ENCODE measurements around the gene IMMT. TPM values are rescaled to one million over a fixed set of nuclear protein-coding genes. Genes with fewer than 3 reads are reported as not detected.
"Not testable (repeated sequence)": the region's sequence is repeated elsewhere in the genome, so short reads cannot be mapped to it uniquely, and the experiment has no call there.

The IMMT gene
- 50.5 TPM for total RNA-seq
- 62.6 TPM for polyA plus RNA-seq

DNA sequence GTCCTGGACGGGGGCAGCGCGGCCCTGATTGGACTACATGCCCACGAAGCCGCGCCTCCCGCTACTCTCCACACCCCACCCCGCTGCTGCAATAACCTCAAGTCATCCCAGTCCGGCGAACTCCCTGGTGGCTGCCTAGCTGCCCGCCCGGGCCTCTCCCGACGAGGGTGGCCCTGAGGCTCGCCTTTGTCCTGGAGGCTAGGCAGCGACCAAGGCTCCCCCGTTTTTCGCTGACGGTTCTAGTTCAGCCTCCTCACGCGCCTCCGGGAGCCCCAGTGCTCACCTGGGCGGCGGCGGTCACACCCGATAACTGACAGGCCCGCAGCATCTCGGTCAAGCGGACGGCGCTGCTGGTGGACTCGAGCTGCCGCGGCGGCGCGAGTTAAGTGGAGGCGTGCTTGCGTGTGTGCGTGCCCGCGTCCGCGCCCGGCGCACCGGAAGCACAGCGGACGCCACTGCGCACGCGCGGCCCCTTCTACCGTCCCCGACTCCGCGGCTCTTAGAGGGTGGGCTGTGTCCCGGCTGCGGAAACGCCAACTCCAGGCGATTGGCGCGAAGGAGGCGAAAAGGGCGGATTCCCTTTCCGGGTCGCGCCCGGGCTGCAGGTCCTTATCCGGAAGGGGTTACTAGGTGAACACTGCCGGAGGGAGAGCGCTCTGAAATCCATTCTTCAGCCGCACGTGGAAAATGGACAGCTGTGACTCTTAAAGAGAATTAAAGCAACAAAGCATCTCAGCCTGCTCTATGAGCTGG lies at the start of gene IMMT:
IMMT (minus strand) TSS at position 408 of the 753 bp plus-strand sequence; CDS start at position 328, 80 bp downstream.
- under 1% methylated on average over 74 of the region's 74 CpGs for WGBS
- peak within 1 kb of the TSS; percentile 71 for H3K4me3 ChIP-seq (ENCODE audit: low read depth, low read length)
- H3K36me3 ChIP-seq (ENCODE audit: insufficient read depth): no peaks in the 10 kb centered on the region
- peaks cover 1% of the 10 kb centered on the region for H3K4me1 ChIP-seq (ENCODE audit: insufficient read depth)
- DNase-seq (ENCODE audit: extremely low spot score): peak; percentile 90
- H3K27ac ChIP-seq (ENCODE audit: low read depth): peak within 1 kb of the TSS; percentile 97

DNA sequence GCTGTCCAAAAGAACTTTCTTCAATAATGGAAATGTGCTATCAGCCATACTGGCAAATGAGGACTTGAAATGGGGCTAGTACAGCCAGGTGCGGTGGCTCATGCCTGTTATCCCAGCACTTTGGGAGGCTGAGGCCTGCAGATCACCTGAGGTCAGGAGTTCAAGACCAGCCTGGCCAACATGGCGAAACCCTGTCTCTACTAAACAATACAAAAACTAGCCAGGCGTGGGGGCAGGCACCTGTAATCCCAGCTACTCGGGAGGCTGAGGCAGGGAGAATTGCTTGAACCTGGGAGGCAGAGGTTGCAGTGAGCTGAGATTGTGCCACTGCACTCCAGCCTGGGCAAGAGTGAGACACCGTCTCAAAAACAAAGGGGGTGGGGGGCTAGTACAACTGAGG lies 49.5 kb upstream of the IMMT start:
- H3K4me1 ChIP-seq (ENCODE audit: insufficient read depth); H3K36me3 ChIP-seq (ENCODE audit: insufficient read depth); H3K27ac ChIP-seq (ENCODE audit: low read depth); DNase-seq (ENCODE audit: extremely low spot score); H3K4me3 ChIP-seq (ENCODE audit: low read depth, low read length): not testable (repeated sequence)
- WGBS: 96% methylated on average over 5 of the region's 5 CpGs

DNA sequence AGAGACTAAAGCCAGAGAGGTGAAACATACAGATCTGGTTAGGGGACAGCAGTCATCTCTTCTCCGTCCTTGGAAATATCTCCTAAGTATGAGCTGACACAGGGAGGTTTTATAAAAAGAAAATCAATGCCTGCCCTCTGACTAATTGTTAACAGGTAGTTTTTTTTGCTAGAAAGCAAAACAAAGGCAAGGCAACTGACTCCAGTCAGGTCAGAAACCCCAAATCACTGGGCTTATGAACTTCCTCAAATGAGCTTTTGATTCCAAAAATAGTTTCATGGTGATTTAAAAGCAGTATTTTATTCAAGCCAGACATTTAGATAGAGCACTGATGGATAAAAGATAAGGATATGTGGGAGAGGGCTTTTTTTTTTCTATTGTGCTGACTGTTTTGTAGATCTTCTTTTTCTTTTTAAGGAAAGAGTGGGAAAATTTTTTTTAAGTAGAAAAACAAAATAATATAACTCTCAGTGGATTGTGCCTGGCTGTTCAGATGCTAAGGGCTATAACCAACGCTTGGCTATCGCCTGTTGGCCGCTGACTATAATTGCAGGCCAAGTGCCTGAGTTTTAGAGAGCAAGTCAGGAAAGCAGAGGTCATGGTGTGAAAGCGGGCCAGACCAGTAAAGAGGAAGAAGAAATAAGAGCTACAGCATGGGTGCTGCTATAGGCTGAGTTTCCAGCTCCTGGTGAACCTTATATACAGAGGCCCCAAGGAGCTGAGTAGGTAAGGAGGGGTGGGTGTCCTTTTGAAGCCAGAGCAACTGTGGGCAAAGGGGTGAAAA lies 48.9 kb upstream of the IMMT start:
- Histone ChIP-seq H3K27ac (ENCODE audit: low read depth) (no peak overlapping the region), H3K4me3 (ENCODE audit: low read depth, low read length) (no peak overlapping the region), H3K4me1 (ENCODE audit: insufficient read depth) (no peaks in the 10 kb centered on the region), H3K36me3 (ENCODE audit: insufficient read depth) (no peaks in the 10 kb centered on the region)
- no peak for DNase-seq (ENCODE audit: extremely low spot score)
- WGBS: 77% methylated on average over 5 of the region's 5 CpGs

DNA sequence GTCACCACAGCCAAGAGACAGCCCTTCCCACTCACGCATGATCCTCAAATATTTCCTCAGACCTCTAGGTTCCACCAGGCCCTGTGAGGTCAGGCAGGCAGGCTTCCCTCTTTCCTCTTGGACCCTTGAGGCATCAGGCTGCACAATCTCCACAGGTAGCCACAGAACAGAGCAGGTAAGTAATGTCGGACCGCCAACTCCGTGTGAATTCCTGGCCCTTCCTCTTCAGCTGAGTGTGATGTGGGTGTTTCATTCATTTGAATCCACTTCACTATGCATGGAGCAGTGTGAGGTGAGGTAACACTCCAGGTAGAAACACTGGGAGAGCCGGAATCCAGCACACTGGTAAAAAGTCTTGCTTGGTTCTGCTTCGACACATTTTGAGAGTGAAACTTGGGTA lies 48.0 kb upstream of the IMMT start:
- no peaks in the 10 kb centered on the region for H3K4me1 ChIP-seq (ENCODE audit: insufficient read depth)
- DNase-seq (ENCODE audit: extremely low spot score): no peak
- H3K27ac ChIP-seq (ENCODE audit: low read depth): no peak overlapping the region
- H3K4me3 ChIP-seq (ENCODE audit: low read depth, low read length): no peak overlapping the region
- WGBS: 65% methylated on average over 6 of the region's 6 CpGs
- no peaks in the 10 kb centered on the region for H3K36me3 ChIP-seq (ENCODE audit: insufficient read depth)

DNA sequence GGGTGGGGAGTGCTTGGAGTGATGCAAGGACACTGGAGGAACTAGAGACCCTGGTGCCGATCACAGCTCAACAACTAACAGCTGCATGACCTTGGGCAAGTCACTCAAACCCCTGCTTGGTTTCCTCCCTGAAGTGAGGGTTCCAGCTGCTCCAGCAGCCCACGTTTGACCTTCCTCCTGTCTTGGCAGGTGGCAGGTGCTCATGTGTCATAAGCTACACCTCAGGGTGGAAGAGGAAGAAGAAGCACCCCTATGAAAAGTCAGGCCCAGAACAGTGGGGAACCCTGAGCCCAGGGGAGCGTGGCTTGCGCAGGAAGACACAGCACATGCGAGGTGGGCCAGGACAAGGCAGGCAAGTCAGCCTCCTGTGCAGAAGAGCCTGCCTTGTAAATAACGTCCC lies 46.3 kb upstream of the IMMT start:
- Histone ChIP-seq H3K36me3 (ENCODE audit: insufficient read depth) (no peaks in the 10 kb centered on the region), H3K27ac (ENCODE audit: low read depth) (no peak overlapping the region), H3K4me3 (ENCODE audit: low read depth, low read length) (no peak overlapping the region), H3K4me1 (ENCODE audit: insufficient read depth) (no peaks in the 10 kb centered on the region)
- no peak for DNase-seq (ENCODE audit: extremely low spot score)
- WGBS: 78% methylated on average over 6 of the region's 6 CpGs

DNA sequence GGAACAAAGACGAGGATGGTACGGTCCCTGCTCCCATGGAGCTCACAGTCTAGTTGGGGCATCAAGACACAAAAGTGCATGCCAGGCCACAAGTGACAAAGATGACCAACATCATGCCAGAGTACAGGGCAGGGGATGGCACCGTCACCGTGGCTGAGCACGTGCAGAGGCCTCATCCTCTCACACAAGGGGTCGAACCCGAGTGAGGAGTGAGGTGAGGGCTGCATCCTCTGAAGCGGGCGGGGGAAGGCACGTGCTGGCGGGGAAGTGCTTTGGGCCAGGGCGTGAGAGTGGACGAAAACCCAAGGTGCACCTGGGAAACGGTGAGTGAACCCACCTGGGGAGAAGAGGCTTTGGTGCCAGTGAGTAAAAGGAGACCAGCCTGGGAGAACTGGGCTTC lies 45.0 kb upstream of the IMMT start:
- H3K36me3 ChIP-seq (ENCODE audit: insufficient read depth): no peaks in the 10 kb centered on the region
- no peaks in the 10 kb centered on the region for H3K4me1 ChIP-seq (ENCODE audit: insufficient read depth)
- no peak for DNase-seq (ENCODE audit: extremely low spot score)
- no peak overlapping the region for H3K4me3 ChIP-seq (ENCODE audit: low read depth, low read length)
- 94% methylated on average over 14 of the region's 14 CpGs for WGBS
- H3K27ac ChIP-seq (ENCODE audit: low read depth): no peak overlapping the region

DNA sequence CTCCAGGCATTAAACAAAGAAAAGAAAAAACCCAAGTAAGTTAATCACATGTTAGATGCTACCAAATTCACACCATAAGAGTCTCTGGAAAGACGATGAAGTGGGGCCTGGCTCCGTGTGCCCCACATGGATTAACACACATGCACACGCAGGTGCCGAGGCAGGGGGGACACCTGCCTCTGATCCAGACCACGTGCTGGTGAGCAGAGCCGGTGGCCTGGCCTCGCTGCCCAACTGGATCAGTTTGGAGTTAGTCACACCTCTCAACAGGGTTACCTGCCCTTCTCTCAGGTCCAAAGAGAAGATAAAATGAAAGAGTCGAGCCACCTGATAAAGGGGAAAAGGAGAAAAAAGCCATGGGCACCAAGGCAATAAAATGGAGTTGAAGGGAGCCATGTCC lies 44.5 kb upstream of the IMMT start:
- no peak overlapping the region for H3K27ac ChIP-seq (ENCODE audit: low read depth)
- H3K4me3 ChIP-seq (ENCODE audit: low read depth, low read length): no peak overlapping the region
- no peaks in the 10 kb centered on the region for H3K4me1 ChIP-seq (ENCODE audit: insufficient read depth)
- 94% methylated on average over 8 of the region's 8 CpGs for WGBS
- no peak for DNase-seq (ENCODE audit: extremely low spot score)
- H3K36me3 ChIP-seq (ENCODE audit: insufficient read depth): no peaks in the 10 kb centered on the region

DNA sequence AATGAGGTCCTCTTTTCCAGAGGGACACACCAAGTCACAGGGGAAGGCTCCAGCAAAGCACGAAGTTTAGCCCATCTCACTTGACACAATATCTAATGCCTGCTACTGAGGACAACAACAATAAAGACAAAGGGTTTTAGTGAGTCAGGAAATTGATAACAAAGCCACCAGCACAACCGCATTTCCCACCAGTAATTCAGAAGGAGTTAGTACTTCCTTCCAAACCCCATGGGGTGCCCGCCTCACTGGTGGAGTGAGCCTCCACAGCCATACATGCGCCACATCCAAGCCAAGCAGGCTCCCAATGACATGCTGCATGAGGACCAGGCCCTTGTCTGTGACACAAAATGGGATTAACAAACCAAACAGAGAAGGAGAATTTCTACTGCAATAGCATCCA lies 44.1 kb upstream of the IMMT start:
- no peak for DNase-seq (ENCODE audit: extremely low spot score)
- WGBS: 84% methylated on average over 4 of the region's 4 CpGs
- Histone ChIP-seq H3K4me1 (ENCODE audit: insufficient read depth) (no peaks in the 10 kb centered on the region), H3K36me3 (ENCODE audit: insufficient read depth) (no peaks in the 10 kb centered on the region), H3K4me3 (ENCODE audit: low read depth, low read length) (no peak overlapping the region), H3K27ac (ENCODE audit: low read depth) (no peak overlapping the region)

DNA sequence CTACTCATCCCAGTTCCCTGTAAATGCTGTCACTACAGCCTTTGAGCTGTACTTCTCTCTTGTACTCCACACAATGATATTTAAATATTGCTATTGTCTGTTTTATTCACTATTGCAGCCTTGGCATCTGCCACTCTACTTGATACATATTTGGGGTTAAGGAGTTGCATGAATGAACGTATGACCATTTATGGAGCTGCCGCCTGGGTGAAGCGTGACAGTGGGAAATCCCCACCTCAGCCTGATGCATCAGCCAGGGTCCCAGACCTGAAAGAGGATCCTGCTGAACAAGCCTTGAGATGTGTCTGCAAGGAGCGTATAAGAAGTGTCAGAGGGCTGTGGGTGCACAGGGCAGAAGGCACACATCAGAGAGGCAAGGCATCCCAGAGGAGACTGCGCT lies 43.1 kb upstream of the IMMT start:
- H3K36me3 ChIP-seq (ENCODE audit: insufficient read depth): no peaks in the 10 kb centered on the region
- no peaks in the 10 kb centered on the region for H3K4me1 ChIP-seq (ENCODE audit: insufficient read depth)
- no peak overlapping the region for H3K27ac ChIP-seq (ENCODE audit: low read depth)
- no peak overlapping the region for H3K4me3 ChIP-seq (ENCODE audit: low read depth, low read length)
- WGBS: 81% methylated on average over 5 of the region's 5 CpGs
- DNase-seq (ENCODE audit: extremely low spot score): no peak

DNA sequence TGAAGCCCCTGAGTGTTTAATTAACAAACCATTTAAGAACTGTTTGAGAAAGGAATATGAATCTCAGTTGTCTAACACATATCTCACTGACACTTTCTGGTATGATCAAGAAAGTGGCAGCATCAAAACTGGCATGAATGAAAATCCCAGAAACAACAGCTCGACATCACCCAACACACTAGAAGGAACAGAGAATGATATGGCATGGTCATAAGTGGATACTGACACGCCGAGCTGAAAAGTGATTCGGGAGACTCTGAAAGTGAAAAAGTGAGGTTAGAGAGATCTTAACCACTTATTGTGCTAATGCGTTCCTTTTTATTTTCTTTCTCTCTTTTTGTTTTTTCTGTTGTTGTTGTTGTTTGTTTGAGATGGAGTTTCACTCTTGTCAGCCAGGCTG lies 41.9 kb upstream of the IMMT start:
- Histone ChIP-seq H3K36me3 (ENCODE audit: insufficient read depth) (no peaks in the 10 kb centered on the region), H3K4me3 (ENCODE audit: low read depth, low read length) (no peak overlapping the region), H3K4me1 (ENCODE audit: insufficient read depth) (no peaks in the 10 kb centered on the region), H3K27ac (ENCODE audit: low read depth) (no peak overlapping the region)
- no peak for DNase-seq (ENCODE audit: extremely low spot score)
- 82% methylated on average over 5 of the region's 5 CpGs for WGBS

DNA sequence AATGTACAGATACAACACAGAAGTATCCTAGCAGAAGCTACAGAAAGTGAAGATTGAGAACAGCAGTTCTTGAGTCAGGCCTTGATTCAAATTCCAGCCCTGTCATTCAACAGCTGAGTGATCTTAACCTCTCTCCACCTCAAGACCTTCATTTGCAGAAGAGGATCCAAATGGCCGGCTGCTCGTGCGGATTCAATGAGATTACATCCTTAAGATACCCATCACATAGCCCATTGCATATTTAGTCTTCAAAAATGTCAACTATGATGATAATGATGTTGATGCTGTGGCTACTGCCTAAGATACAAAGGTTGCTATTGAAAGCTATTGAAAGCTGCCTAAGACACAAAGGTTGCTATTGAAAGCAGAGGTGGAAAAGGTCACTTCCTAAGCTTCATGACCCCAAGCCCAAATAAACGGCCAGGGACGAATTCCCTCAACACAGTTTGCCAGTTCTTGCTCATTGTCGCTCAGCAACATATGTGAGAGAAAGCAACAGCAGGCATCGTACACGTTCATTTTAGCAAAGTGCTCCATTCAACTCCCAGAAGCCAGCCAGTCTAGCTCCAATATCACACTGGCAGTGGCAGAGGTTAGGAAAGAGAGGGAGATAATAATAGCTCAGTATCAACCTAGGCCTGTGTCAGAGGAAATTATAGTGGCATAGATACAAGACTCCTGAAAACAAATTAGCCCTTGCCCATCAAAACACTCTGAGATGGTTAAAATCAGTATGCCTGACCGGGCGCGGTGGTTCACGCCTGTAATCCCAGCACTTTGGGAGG lies 40.1 kb upstream of the IMMT start:
- Histone ChIP-seq H3K27ac (ENCODE audit: low read depth) (no peak overlapping the region), H3K36me3 (ENCODE audit: insufficient read depth) (no peaks in the 10 kb centered on the region), H3K4me3 (ENCODE audit: low read depth, low read length) (no peak overlapping the region), H3K4me1 (ENCODE audit: insufficient read depth) (no peaks in the 10 kb centered on the region)
- no peak for DNase-seq (ENCODE audit: extremely low spot score)
- WGBS: 76% methylated on average over 12 of the region's 12 CpGs

DNA sequence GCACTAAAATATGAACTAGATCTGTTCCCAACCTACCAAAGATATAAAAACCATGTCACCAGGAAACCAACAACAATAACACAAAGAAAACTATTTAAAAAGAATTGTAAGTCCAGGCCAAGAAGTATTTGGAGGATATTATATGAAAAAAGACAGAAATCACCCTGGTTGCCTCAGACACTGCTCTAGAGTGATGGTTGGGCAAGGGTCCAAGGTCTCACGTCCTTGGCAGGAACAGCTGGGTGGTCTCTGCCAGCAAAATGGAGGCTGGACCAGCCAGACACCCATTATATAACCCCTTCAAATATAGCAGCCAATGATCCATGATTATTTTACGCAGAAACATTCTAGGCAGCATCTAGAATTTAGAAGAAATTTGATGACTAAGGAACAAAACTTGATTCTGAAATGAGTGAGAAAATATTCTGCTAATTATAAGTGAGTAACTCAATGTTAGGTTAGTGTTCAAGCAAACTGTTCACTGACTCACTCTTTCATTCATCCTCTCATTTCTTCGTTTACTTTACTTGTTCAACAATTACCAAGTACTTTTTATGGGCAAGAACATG lies 39.4 kb upstream of the IMMT start:
- Histone ChIP-seq H3K36me3 (ENCODE audit: insufficient read depth) (no peaks in the 10 kb centered on the region), H3K27ac (ENCODE audit: low read depth) (no peak overlapping the region), H3K4me1 (ENCODE audit: insufficient read depth) (no peaks in the 10 kb centered on the region), H3K4me3 (ENCODE audit: low read depth, low read length) (no peak overlapping the region)
- 45% methylated on average over 3 of the region's 3 CpGs for WGBS
- DNase-seq (ENCODE audit: extremely low spot score): no peak

DNA sequence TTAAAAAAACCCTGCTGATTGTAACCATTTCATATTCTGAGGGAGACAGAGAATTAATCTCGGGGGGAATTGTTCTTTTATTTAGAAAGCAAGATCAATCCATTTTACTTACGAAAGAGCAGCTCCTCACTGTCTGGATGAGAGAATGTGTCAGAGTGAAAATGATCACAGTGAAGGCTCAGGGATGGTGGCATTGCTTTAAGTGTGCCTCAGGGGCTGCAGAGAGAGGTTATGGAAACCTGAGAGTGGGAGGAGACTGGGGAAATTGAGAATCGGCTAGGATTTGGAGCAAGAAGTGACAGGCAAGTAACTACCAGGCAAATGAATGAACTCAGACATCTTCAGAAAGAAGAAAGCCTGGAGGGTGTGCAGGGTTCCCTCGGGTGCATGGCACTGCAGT lies 38.2 kb upstream of the IMMT start:
- WGBS: 63% methylated on average over 4 of the region's 4 CpGs
- Histone ChIP-seq H3K27ac (ENCODE audit: low read depth) (no peak overlapping the region), H3K4me1 (ENCODE audit: insufficient read depth) (no peaks in the 10 kb centered on the region), H3K36me3 (ENCODE audit: insufficient read depth) (no peaks in the 10 kb centered on the region), H3K4me3 (ENCODE audit: low read depth, low read length) (no peak overlapping the region)
- no peak for DNase-seq (ENCODE audit: extremely low spot score)
